HFFc6 (cell line): ENCODE results near the gene OR4D6. TPM values are rescaled to one million over a fixed set of nuclear protein-coding genes. Genes with fewer than 3 reads are reported as not detected.

Source experiments
- DNase-seq: peaks from one replicate; pipeline ENCODE4 v3.0.0-alpha.2; 2018
- H3K27ac Mint-ChIP-seq: 2 replicates; pipeline ENCODE4 v1.8.0; 2020; ENCODE audit warnings: mild to moderate bottlenecking, mixed read lengths
- H3K27me3 Mint-ChIP-seq: 2 replicates; pipeline ENCODE4 v1.8.0; 2021; ENCODE audit warnings: mild to moderate bottlenecking, moderate library complexity, mixed read lengths; ENCODE audit not compliant: insufficient read depth
- H3K36me3 Mint-ChIP-seq: 2 replicates; pipeline ENCODE4 v1.8.0; 2021; ENCODE audit warnings: low read depth, mixed read lengths
- H3K4me1 Mint-ChIP-seq: 2 replicates; pipeline ENCODE4 v1.8.0; 2020; ENCODE audit warnings: low read depth, mixed read lengths
- H3K4me3 Mint-ChIP-seq: 2 replicates; pipeline ENCODE4 v1.8.0; 2020; ENCODE audit warnings: mild to moderate bottlenecking, moderate library complexity, mixed read lengths
- H3K9me3 Mint-ChIP-seq: 2 replicates; pipeline ENCODE4 v1.8.0; 2020; ENCODE audit warnings: mild to moderate bottlenecking, mixed read lengths
- CTCF ChIP-seq: fragments of 200-600 bp; sonication (generic); IDR thresholded peaks from 2 replicates; pipeline ENCODE4 v1.5.0; 2021; ENCODE audit warnings: antibody characterized with exemption, mild to moderate bottlenecking
- total RNA-seq, 6 experiments: library from RNA; stranded (reverse); fragmentation: NEBNext Ultra II Directional; extraction: Animal tissue kit (Norgen Biotek cat#: 25700); gene quantifications; 2 replicates in 1 of 6; 3 replicates in 5 of 6; pipeline ENCODE4 v1.2.3, GENCODE V29; 2021

OR4D6 gene
- total RNA-seq, 6 experiments from 2014 or later, result not detected

- Mint-ChIP-seq H3K9me3 (no peaks in the 10 kb centered on the region), H3K27ac (no peak overlapping the region), H3K4me3 (no peak overlapping the region), H3K4me1 (no peaks in the 10 kb centered on the region), H3K36me3 (no peaks in the 10 kb centered on the region), H3K27me3 (peaks cover 5% of the 10 kb centered on the region; the same call in 1 of the 2 replicates)
- TF ChIP-seq CTCF, result no peak
- DNase-seq, result no peak
Observed at GRCh38 chr11:59418156-59418555, 38.6 kb upstream of the OR4D6 start.

- peaks cover 4% of the 10 kb centered on the region; the same call in 1 of the 2 replicates for H3K27me3 Mint-ChIP-seq
- no peak overlapping the region for H3K4me3 Mint-ChIP-seq
- TF ChIP-seq CTCF, result no peak
- H3K27ac Mint-ChIP-seq, result no peak overlapping the region
- H3K4me1 Mint-ChIP-seq, result no peaks in the 10 kb centered on the region
- no peaks in the 10 kb centered on the region for H3K9me3 Mint-ChIP-seq
- no peaks in the 10 kb centered on the region for H3K36me3 Mint-ChIP-seq
- no peak for DNase-seq
Observed at GRCh38 chr11:59423835-59424234, 32.9 kb upstream of the OR4D6 start.

GRCh38 chr11:59425131-59425530, 31.6 kb upstream of the OR4D6 start:
- no peaks in the 10 kb centered on the region for H3K9me3 Mint-ChIP-seq
- H3K27ac Mint-ChIP-seq, result no peak overlapping the region
- TF ChIP-seq CTCF, result no peak
- no peaks in the 10 kb centered on the region for H3K4me1 Mint-ChIP-seq
- no peak for DNase-seq
- H3K27me3 Mint-ChIP-seq, result peaks cover 1% of the 10 kb centered on the region; the same call in 1 of the 2 replicates
- H3K4me3 Mint-ChIP-seq, result no peak overlapping the region
- no peaks in the 10 kb centered on the region for H3K36me3 Mint-ChIP-seq

- no peak within 1 kb of the TSS for H3K27ac Mint-ChIP-seq
- no peaks in the 10 kb centered on the region for H3K9me3 Mint-ChIP-seq
- H3K36me3 Mint-ChIP-seq, result no peaks in the 10 kb centered on the region
- no peaks in the 10 kb centered on the region for H3K4me1 Mint-ChIP-seq
- no peak within 1 kb of the TSS for H3K4me3 Mint-ChIP-seq
- H3K27me3 Mint-ChIP-seq, result peaks cover 1% of the 10 kb centered on the region; the same call in 1 of the 2 replicates
- DNase-seq, result no peak
- TF ChIP-seq CTCF, result no peak
Observed at GRCh38 chr11:59426361-59427067, 30.2 kb upstream of the OR4D6 start, which contains the start of gene OR5A2. Gene OR5A2, minus strand, starts transcription at chr11:59426413. Its CDS starts 3,460 bp downstream, at chr11:59422953.

GRCh38 chr11:59427068-59427382, 29.7 kb upstream of the OR4D6 start:
- no peak overlapping the region for H3K4me3 Mint-ChIP-seq
- DNase-seq, result no peak
- peaks cover 1% of the 10 kb centered on the region; the same call in 1 of the 2 replicates for H3K27me3 Mint-ChIP-seq
- no peaks in the 10 kb centered on the region for H3K4me1 Mint-ChIP-seq
- H3K9me3 Mint-ChIP-seq, result no peaks in the 10 kb centered on the region
- H3K36me3 Mint-ChIP-seq, result no peaks in the 10 kb centered on the region
- no peak overlapping the region for H3K27ac Mint-ChIP-seq
- TF ChIP-seq CTCF, result no peak
